GM18870 (cell line): ENCODE data around the gene SLC15A5.

Experiments used
- ATAC-seq: cut with Tn5 transposase; IDR thresholded peaks from one replicate; pipeline ENCODE4 v1.9.1; 2021; ENCODE audit warnings: moderate library complexity; ENCODE audit not compliant: unreplicated experiment

The SLC15A5 gene

DNA sequence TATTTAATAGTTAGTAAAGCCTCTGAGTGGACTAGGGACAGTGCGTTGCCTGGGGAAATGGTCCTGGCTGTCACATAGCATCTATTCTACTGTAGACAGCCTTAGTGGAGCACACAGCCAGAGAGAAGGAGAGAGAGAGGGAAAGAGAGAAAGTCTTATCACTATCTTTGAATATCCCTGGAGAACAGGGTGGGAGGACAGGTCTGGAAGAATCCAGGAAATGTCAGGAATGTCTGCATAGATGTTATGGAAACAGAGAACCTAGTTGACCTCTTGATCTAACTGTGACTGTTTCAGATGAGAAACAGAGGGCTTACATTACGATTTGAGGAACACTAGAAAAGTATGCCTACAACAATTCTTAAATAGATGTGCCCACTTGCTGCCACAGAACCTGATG is 92.8 kb downstream of the SLC15A5 start:
- no peak for ATAC-seq

DNA sequence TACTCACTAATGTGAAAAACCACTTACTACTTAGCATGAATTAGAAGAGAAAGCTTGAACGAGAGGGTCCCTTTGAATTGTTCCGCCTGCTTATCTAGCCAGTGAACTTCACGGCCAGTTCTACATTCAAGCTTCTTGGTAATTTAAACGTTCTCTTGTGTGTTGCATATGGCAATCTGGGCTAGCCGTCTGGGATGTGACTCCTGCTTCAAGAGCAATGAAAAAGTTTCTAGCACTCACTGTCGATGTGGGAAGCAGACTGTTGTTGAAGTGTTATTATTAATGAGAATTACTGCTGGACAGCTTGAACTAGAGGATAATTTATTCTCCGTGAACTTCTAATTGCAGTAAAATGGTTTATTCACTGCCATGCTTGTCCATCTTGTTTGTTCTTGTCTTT is 93.9 kb downstream of the SLC15A5 start:
- no peak for ATAC-seq

DNA sequence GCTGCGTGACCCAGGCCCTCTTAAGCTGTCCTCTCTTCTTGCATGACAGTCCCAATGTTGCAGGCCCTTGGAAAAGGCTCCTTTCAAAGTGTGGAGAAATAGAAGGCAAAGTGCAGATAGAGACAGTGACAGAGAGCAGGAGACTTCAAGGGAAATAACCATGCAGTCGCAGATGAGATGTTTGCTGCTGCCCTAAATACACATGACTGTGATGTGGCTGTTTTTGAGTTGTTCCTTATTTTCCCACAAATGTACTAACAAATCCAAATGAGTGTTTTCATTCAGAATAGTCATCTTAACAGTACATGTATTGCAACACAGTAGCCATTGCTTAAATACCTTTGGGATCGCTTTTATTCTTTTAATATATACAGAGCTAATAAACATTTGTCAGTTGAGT is 101.6 kb downstream of the SLC15A5 start:
- no peak for ATAC-seq

DNA sequence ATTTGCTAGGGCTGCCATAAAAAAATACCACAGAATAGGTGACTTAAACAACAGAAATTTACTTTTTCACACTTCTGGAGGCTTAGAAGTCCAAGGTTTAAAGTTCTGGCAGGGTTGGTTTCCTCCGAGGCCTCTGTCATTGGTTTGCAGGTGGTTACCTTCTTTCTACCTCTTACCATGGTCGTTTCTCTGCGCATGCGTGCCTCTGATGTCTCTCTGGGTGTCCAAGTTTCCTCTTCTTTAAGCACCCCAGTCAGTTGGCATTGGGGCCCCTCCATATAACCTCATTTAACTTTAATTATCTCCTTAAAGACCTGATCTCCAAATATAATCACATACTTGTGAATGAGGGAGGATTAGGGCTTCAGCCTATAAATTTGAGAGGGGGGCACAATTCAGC is 103.2 kb downstream of the SLC15A5 start:
- ATAC-seq = no peak

DNA sequence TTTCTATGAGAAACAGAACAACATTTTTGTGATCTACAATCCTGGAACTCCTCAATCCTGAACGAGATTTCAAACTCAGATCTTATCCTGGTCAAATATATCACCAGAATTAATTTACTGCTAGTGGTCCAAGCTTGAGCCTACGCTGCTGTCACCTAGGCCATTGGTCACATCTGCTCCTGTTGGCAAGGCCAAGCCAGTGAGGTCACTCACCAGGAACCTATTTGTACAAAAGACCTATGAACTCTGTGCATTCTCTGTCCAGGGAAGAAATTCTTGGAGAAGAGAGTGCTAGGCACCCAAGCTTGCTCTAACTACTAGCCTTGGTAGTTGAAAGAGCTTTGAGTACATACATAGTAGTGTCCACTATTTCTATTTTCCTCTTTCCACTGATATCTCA is 106.1 kb downstream of the SLC15A5 start:
- no peak for ATAC-seq

DNA sequence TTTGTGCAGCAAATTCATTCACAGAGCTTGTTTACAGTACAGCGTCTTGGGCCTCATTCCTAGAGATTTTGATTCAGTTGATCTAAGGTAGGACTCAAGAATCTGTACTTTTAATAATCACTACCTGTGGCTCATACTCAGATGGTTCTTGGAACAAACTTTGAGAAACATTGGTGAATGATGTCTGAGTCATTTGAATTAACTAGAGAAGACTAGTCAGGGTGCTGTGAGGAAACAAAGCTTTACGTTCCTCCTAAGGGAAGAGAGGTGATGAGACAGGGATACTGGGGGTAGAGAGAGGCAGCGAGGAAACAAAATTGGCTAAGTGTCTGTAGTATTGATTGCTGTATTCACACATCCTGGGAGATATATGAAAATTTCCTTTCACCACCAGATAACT is 109.4 kb downstream of the SLC15A5 start:
- no peak for ATAC-seq

DNA sequence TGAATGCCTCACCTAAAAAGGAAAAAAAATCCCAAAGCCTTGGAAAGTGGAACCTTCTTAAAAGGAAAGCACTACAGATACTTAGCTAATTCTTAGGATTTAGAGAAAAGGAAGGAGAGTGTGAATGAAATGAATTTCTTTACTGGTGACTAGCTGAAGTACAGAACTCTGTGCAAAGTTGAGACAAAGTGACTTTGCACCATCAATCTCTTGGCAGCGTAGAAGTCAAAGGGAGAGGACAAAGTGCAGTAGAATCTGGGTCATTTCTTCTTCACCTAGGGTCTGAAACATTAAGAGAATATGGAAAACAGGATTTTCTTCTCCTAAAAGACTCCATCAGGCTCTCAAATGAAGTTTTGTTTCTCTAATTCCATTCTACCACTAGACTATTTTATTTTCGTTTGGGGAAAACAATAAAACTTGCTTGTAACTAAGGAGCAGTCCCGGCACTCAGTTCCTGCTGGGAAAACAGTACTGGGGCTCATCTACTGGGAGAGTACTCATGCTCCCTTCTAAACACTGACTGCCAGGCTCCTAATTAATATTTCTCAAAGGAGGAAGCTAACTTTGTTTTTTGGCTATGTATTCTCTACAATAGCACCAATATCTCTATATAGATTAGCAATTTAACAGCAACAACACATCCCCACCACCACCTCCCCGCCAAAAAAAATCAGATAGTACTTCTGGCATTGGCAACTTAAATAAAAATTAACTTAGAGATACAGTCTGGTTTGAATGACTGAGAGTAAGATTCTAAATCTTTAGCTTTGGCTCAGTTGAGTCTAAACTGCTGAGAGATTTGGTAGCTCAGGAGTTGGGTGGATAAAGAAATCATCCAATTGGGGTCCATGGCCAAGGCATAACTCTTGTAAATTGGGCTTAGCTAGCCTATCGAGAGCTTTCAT is 110.7 kb downstream of the SLC15A5 start:
- ATAC-seq = no peak

DNA sequence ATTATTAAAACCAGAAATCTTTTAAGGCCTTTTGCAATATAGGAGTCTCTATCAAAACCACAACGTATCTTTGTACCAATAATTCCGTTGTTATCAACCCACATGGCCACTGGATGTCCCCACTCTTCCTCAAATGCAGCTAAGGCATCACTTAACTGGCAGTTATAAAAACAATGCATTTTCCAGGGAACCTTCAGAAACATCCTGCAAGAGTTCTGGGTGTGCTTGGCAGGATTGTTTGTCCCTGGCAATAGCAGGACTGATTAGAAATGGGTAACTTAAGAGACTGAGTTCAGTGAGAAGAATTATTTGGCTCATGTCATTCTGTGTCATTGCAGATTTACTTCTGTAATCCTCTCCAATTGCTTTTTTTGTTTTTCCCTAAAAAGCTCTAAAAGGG is 112.0 kb downstream of the SLC15A5 start:
- no peak for ATAC-seq

DNA sequence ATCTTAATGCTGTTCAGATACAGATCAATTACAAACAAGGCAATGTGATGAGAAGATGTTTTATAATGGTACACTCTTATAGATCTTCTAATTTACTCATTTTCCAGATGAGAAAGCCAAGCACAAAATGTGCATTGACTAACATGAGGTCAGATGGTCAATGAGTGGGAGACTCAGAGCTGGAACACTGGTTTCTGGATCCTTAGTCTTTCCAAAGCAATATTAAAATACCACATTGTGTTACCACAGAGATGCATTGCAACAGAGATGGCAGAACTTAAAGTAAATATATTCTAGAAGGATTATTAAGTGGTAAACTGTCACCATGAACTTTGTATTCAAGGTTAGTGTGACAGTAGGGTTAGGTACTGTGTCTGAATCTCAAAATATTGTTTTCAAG is 113.6 kb downstream of the SLC15A5 start:
- ATAC-seq = no peak

DNA sequence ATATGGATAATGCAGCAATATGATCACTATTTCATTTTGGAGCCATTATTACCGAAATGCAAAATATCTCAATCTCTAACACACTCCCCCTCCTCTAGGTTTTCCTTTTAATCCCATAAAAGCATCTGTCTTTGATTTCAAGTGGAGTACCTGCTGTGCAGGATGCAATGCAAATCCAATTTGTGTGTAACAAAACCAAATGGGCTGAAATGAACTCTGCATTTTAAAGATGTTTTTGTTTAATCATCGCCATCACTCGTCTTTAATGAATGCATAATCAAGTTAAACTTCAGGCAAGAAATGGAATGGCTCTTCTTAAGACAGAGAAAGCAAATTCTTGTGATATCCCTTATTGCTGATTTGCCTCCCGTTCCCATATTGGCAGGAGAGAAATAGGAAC is 114.3 kb downstream of the SLC15A5 start:
- ATAC-seq = no peak

DNA sequence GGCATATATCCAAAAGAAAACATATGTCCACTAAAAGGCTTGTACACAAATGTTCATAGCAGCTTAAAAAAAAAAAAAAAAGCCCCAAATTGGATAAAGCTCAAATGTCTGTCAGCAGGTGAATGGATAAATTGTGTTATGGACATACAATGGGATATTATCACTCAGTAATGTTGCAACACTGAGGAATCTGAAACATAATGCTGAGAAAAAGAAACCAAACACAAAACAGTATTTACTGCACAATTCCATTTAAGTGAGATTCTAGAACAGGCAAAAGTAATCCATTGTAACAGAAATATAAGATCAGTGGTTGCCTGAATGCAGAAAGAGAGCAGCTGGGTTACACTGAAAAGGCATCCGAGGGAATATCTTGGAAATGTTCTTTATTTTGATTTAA is 117.9 kb downstream of the SLC15A5 start:
- no peak for ATAC-seq

DNA sequence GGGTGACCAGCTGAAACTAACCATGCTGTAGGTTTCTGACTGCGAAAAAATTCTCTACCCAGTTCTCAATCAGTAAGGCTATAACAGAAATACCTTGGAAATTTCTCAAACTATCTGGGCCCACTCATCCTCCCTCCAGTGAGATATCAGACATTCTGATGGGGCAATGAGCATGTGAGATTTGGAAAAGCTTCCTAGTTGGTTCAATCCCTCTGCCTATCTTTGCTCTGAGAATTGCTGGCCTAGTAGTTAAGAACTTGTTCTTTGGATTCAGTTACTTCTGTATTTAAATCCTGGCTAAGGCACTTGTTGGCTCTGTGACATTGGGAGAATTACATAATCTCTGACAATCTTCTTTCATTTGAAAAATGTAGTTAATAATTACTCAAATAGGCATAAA is 119.4 kb downstream of the SLC15A5 start:
- ATAC-seq = no peak

DNA sequence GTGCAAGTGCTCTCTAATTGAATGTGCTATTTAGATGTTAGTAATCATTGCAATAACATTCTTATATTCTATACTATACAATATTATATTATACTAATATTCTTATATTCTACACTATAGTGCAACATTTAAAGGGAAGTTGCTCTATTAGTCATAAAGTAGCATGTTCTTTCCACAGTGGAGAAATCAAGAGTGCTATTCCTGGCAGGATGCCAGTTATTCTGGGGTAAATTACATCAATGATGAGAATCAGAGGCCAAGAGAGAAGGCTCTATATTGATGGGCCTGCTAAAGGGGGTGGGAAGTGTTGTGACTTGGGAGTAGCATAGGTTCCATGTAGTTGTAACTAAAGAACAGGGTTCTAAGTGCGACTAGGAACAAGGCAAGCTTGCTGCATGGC is 121.5 kb downstream of the SLC15A5 start:
- ATAC-seq = no peak

DNA sequence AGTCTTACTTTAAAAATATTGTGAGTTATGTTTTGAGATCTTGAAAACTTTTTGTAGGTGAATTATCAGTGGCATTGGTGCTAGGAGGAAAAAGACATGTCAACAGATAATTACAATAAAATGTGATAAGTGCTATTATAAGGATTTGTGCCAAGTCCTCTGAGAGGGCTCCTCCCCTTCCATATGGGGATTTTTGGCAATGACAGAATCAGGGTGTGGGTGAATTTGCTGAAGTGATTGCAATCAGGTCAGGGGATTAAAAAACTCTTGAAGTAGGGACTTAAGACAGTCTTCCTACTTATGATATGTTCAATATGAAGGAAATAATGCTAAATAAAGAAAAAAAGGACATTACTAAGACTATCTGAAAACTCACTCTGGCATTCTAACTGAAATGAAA is 122.5 kb downstream of the SLC15A5 start:
- no peak for ATAC-seq

DNA sequence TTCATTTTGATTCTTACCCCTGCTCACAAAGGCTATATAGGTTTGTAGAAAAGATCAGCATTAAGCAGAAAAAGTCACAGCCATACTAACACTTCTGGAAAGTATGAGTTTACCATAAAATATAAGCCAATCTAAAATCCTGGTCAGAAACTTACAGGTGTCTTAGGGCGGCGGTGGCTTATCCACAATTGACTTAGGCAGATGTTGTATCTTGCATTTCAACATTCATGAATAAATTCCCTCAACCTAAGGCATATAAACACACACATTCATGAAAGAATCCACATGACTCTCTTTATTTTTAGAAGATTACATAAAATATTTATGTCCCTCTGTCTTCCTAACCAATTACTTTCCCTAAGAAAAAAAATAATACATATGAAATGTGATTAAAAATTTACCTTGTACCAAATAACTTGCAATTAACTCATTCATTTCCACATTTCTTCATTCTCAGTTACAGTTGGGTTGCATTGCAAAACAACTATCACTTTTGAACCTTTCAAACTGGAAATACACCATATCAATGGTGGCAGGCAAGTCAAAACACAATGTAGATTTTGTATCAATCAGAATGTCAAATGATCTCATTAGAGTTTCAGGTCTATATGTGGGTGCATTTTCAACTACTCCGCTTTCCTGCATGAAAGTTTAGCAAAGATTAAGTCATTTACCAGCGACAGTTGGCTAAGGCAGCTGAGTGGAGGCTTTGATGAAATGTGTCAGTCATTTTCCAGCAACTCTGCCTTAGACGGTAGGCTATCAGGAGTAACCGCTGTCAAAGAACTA is 124.4 kb downstream of the SLC15A5 start:
- ATAC-seq = no peak

DNA sequence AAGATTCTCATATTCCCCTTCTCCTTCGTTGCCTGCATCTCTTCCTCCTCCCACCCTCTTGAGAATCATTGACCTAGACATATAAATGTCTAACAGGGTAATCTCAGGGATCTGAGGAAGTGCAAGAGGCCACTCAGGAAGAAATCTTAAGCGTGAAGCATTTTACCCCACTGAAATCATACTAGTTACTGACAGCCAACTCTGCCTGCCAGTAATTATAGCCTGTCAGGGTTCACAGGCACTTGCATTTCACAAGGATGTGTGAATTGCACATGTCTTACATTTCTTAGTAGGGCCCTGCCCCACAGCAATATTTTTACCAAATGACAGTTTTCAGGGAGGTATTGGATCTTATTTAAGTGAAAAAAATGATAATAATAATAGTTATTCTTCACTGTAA is 127.2 kb downstream of the SLC15A5 start:
- ATAC-seq = no peak

DNA sequence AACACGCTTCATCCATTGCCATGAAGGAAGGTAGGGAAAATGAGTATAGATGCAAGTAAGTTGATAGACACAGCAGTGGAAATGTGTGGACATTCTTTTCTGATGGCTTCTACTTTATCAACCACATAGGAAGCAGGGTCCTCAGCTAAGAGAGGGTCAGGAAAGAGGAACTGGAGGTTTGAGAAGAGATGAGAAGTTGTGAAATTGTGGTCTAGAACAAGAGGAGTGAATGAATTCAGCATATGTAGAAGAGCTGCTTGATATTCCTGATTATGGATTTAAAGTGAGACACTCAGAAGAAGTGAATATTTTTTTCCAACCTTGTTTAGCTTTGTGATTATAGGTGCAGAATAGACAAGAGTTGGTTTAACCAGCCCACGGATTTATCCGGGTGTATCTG is 128.5 kb downstream of the SLC15A5 start:
- ATAC-seq = no peak
